ENCODE data around the gene RHOT1.
A peak's percentile ranks its signal among the peaks of the same experiment; 100 is the strongest.
"Not testable (repeated sequence)": the region's sequence is repeated elsewhere in the genome, so short reads cannot be mapped to it uniquely, and the experiment has no call there.

RHOT1 gene

GRCh38 chr17:32126746-32127145 is 15.6 kb upstream of the RHOT1 start:
- no peak overlapping the region for H3K4me3 ChIP-seq (ENCODE audit: low read depth, low read length)
- ChIA-PET POLR2A (no interaction called here), CTCF (interaction anchor here (1.4 to 5.6 kb wide), 2 partner anchors 10 to 13 kb away, joined by 4 to 57 read pairs; no protein-coding TSS in a partner anchor)
- no peak for DNase-seq (ENCODE audit: low read depth, low spot score)
- TF ChIP-seq CTCF (IDR thresholded peaks at IDR 0.05; ENCODE audit: insufficient read depth, low read length, missing control alignments): no peak

- DNase-seq (ENCODE audit: low read depth, low spot score): no peak
Observed at GRCh38 chr17:32127158-32127897, 15.0 kb upstream of the RHOT1 start.

GRCh38 chr17:32128470-32128869 is 13.8 kb upstream of the RHOT1 start:
- DNase-seq (ENCODE audit: low read depth, low spot score); POLR2A ChIA-PET: not testable (repeated sequence)
- CTCF ChIA-PET: interaction anchor here (1.5 to 5.6 kb wide), 2 partner anchors 11 to 121 kb away, joined by 5 to 57 read pairs; partner anchors contain the start of gene LRRC37B
- peak overlapping the region; percentile 65 for H3K4me3 ChIP-seq (ENCODE audit: low read depth, low read length)

More at GRCh38 chr17:32127158-32127897, 15.0 kb upstream of the RHOT1 start:
- POLR2A ChIA-PET: no interaction called here
- TF ChIP-seq CTCF (IDR thresholded peaks at IDR 0.05; ENCODE audit: insufficient read depth, low read length, missing control alignments): no peak
- CTCF ChIA-PET: interaction anchor here (1.4 to 5.6 kb wide), 3 partner anchors 9 to 120 kb away, joined by 4 to 57 read pairs (median 5); partner anchors contain the start of gene LRRC37B
- H3K4me3 ChIP-seq (ENCODE audit: low read depth, low read length): peak overlapping the region; percentile 65

GRCh38 chr17:32135497-32136117 is 6.7 kb upstream of the RHOT1 start:
- CTCF ChIA-PET: interaction anchor here (0.7 to 9.1 kb wide), 7 partner anchors 8 to 132 kb away, joined by 3 to 102 read pairs (median 4); partner anchors contain the start of gene LRRC37B

GRCh38 chr17:32136856-32137255 is 5.4 kb upstream of the RHOT1 start:
- H3K4me3 ChIP-seq (ENCODE audit: low read depth, low read length): no peak overlapping the region
- CTCF ChIA-PET: interaction anchor here (0.9 to 9.1 kb wide), 8 partner anchors 9 to 700 kb away, joined by 3 to 102 read pairs (median 4); partner anchors contain the start of gene LRRC37B
- no peak for TF ChIP-seq CTCF (IDR thresholded peaks at IDR 0.05; ENCODE audit: insufficient read depth, low read length, missing control alignments)
- POLR2A ChIA-PET: no interaction called here
- DNase-seq (ENCODE audit: low read depth, low spot score): no peak

More at GRCh38 chr17:32135497-32136117, 6.7 kb upstream of the RHOT1 start:
- POLR2A ChIA-PET; H3K4me3 ChIP-seq (ENCODE audit: low read depth, low read length); DNase-seq (ENCODE audit: low read depth, low spot score): not testable (repeated sequence)

GRCh38 chr17:32139504-32139903 is 2.8 kb upstream of the RHOT1 start:
- POLR2A ChIA-PET; DNase-seq (ENCODE audit: low read depth, low spot score): not testable (repeated sequence)
- CTCF ChIA-PET: interaction anchor here (0.7 to 9.1 kb wide), 9 partner anchors 10 to 702 kb away, joined by 3 to 102 read pairs (median 5); partner anchors contain the start of gene LRRC37B

DNA sequence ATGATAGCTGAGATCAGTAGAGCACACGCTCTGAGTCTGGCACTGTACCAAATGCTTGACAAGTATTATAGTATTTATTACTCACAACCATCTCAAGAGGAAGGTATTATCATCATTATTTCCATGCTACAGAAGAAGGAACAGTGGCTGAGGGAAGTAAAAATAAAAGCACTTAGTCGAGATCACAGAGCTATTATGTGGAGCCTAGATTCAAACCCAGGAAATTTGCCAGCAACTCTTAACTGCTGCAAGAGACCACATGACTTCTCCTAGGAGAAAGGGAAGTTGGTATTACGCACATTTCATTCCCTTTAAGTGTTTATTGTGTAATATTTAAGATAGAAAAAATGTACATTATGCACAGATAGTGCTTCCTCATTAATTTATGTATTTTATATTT is 1.0 kb upstream of the RHOT1 start:
- DNase-seq (ENCODE audit: low read depth, low spot score): peak; percentile 73
- no peak for TF ChIP-seq CTCF (IDR thresholded peaks at IDR 0.05; ENCODE audit: insufficient read depth, low read length, missing control alignments)
- ChIA-PET POLR2A (interaction anchor here (1.0 to 2.1 kb wide), 3 partner anchors 16 to 20 kb away, joined by 3 to 8 read pairs (median 7); no protein-coding TSS in a partner anchor), CTCF (interaction anchor here (0.8 to 9.1 kb wide), 6 partner anchors 8 to 134 kb away, joined by 3 to 102 read pairs (median 5); partner anchors contain the start of gene LRRC37B)
- no peak overlapping the region for H3K4me3 ChIP-seq (ENCODE audit: low read depth, low read length)

More at GRCh38 chr17:32139504-32139903, 2.8 kb upstream of the RHOT1 start:
- not testable (repeated sequence) for H3K4me3 ChIP-seq (ENCODE audit: low read depth, low read length)

Data from AG04449 (cell line).